Heart right ventricle (tissue), 16 donors: ENCODE results near the gene LINGO1. TPM values are rescaled to one million over a fixed set of nuclear protein-coding genes. Genes with fewer than 3 reads are reported as not detected.

Experiments used
- ATAC-seq, 8 donors: fragments of 200-7000 bp; cut with Tn5 transposase; one replicate each; pipeline ENCODE4 v1.9.1; 2020; ENCODE audit warnings: mild to moderate bottlenecking in 8 of 8, moderate library complexity in 8 of 8, moderate number of reproducible peaks in 1 of 8
- DNase-seq, 2 donors: peaks; one replicate each; pipeline ENCODE4 v3.0.0-alpha.2; 2020
- H3K27ac ChIP-seq, 10 donors: fragments of 200-600 bp; sonication (generic) in 2 of 10; one replicate each; pipeline versions ENCODE4 v1.5.0 to v1.8.0; 2020 to 2022; ENCODE audit warnings: mild to moderate bottlenecking in 3 of 10
- H3K27me3 ChIP-seq, 7 donors: fragments of 200-600 bp; one replicate each; pipeline ENCODE4 v1.8.0; 2021 to 2022; ENCODE audit warnings: mild to moderate bottlenecking in 2 of 7
- H3K36me3 ChIP-seq, 9 donors: fragments of 200-600 bp; sonication (generic) in 1 of 9; one replicate each; pipeline versions ENCODE4 v1.5.0 to v1.8.0; 2020 to 2022; ENCODE audit warnings: mild to moderate bottlenecking in 2 of 9
- H3K4me1 ChIP-seq, 9 donors: fragments of 200-600 bp; sonication (generic) in 1 of 9; one replicate each; pipeline versions ENCODE4 v1.5.0 to v1.8.0; 2020 to 2022; ENCODE audit warnings: mild to moderate bottlenecking in 4 of 9
- H3K4me3 ChIP-seq, 10 donors: fragments of 200-600 bp; sonication (generic) in 2 of 10; one replicate each; pipeline versions ENCODE4 v1.5.0 to v1.8.0; 2020 to 2022; ENCODE audit warnings: mild to moderate bottlenecking in 7 of 10, moderate library complexity in 2 of 10
- H3K9me3 ChIP-seq, 11 donors: fragments of 200-600 bp in 10 of 11; sonication (generic) in 2 of 11; one replicate each; pipeline versions ENCODE4 v1.5.0 to v1.8.0; 2013 to 2022; ENCODE audit warnings: mild to moderate bottlenecking in 2 of 11, control low read depth in 1 of 11, moderate library complexity in 1 of 11
- CTCF ChIP-seq, 9 donors: fragments of 200-600 bp; sonication (generic) in 2 of 9; IDR thresholded peaks; one replicate each; pipeline versions ENCODE4 v1.5.0 to v1.8.0; 2021 to 2022; ENCODE audit warnings: antibody characterized with exemption in 9 of 9, mild to moderate bottlenecking in 5 of 9, moderate library complexity in 1 of 9
- WGBS, 2 donors: extraction: QIAGEN DNeasy Blood & Tissue Kit; methylation state at CpG; one replicate each; pipeline ENCODE4 v1.1.7; 2013; ENCODE audit warnings: inconsistent platforms in 1 of 2; 5-methylcytosine and 5-hydroxymethylcytosine counted together
- intact Hi-C, 10 donors: fragments of 100-400 bp; cut with DNase I; formaldehyde crosslinking; loops; one replicate each; pipeline versions ENCODE4 v1.11.1 to v1.14.2; 2022
- polyA plus RNA-seq, 2 donors: library from polyadenylated mRNA; stranded (reverse); fragments of 200-250 nt; gene quantifications; one replicate each; pipeline ENCODE4 v1.2.3, GENCODE V29; 2013
- total RNA-seq, 10 donors: library from RNA; stranded (reverse); fragmentation: NEBNext Ultra II Directional in 3 of 10; extraction: Animal tissue kit (Norgen Biotek cat#: 25700) in 3 of 10; gene quantifications; one replicate each; pipeline versions ENCODE4 v1.2.1 to v1.2.4, GENCODE V29; 2021 to 2023
- donor health status: Arrhythmogenic right ventricular cardiomyopathy.
- donor health status: ischemic (EF 13 %, LVEDD 7.1; RV severe dilation, severe dysfunction).
- donor health status: healthy with polysubstance abuse.
- donor health status: DM: no; HTN: yes; CAD: no.
- donor health status: DM: no; HTN: no; CAD: no.
- donor health status: ischemic (EF 25% LVEDD 6.9; RV normal size, moderate dysfunction).
- donor health status: ischemic (EF 25% LVEDD 5.7; RV mildly dilated, moderate dysfunction).
- donor health status: healthy.
- donor health status: DM: yes; HTN: yes; CAD: no.
- donor health status: Ischemic cardiomyopathy.
- donor health status: ischemic (EF 35%, LVEDD 5.7; RV mildly dilated, moderate dysfunction).
- donor health status: nonischemic (EF 11% LVEDD 7.7; RV severe dilation, severe dysfunction).
- donor health status: DM: yes; HTN: yes; CAD: no.
- donor health status: PGD.
- donor health status: ischemic (EF 29% LVEDD 5.4; RV normal size, mild dysfunction).
- donor health status: nonischemic (EF 23%, LVEDD 6.1; RV moderate dilation, normal function).

The LINGO1 gene
- total and polyA plus RNA-seq, 12 donors: 0.70 to 2.7 (median 1.3) TPM

GRCh38 chr15:77597804-77598453 is 34.8 kb downstream of the LINGO1 start:
- Histone ChIP-seq H3K4me1 (peaks cover 0 to 8% (median 0%) of the 10 kb centered on the region in 9 donors), H3K27ac (no peak overlapping the region), H3K4me3 (no peak overlapping the region), H3K36me3 (no peaks in the 10 kb centered on the region), H3K27me3 (no peaks in the 10 kb centered on the region), H3K9me3 (no peaks in the 10 kb centered on the region)
- peak in 1 of 8 donors; percentile 35 for ATAC-seq
- intact Hi-C loops: no loop called here
- 88 to 90% methylated on average over 9 of the region's 9 CpGs for WGBS, 2 donors
- DNase-seq: no peak
- no peak for TF ChIP-seq CTCF (IDR thresholded peaks at IDR 0.05)

- intact Hi-C loops: no loop called here
- Histone ChIP-seq H3K4me3 (no peak overlapping the region), H3K27ac (no peak overlapping the region), H3K36me3 (no peaks in the 10 kb centered on the region), H3K27me3 (no peaks in the 10 kb centered on the region), H3K9me3 (no peaks in the 10 kb centered on the region), H3K4me1 (peaks cover 0 to 8% (median 0%) of the 10 kb centered on the region in 9 donors)
- no peak for DNase-seq
- ATAC-seq: no peak
- TF ChIP-seq CTCF (IDR thresholded peaks at IDR 0.05): no peak
- WGBS, 2 donors: 97% methylated on average over 15 of the region's 15 CpGs
Observed at GRCh38 chr15:77596821-77597803, 35.6 kb downstream of the LINGO1 start.

- intact Hi-C loops: no loop called here
- H3K4me3 ChIP-seq: no peak overlapping the region
- no peaks in the 10 kb centered on the region for H3K36me3 ChIP-seq
- ATAC-seq (no peak), DNase-seq (no peak)
- peaks cover 0 to 8% (median 0%) of the 10 kb centered on the region in 9 donors for H3K4me1 ChIP-seq
- 82 to 87% methylated on average over 5 of the region's 5 CpGs for WGBS, 2 donors
- no peaks in the 10 kb centered on the region for H3K9me3 ChIP-seq
- TF ChIP-seq CTCF (IDR thresholded peaks at IDR 0.05): no peak
- no peak overlapping the region for H3K27ac ChIP-seq
- H3K27me3 ChIP-seq: no peaks in the 10 kb centered on the region
Observed at GRCh38 chr15:77595231-77595630, 37.5 kb downstream of the LINGO1 start.

GRCh38 chr15:77592758-77593157 is 40.0 kb downstream of the LINGO1 start:
- no peak for DNase-seq
- H3K27ac ChIP-seq: no peak overlapping the region

More at GRCh38 chr15:77592758-77593157, 40.0 kb downstream of the LINGO1 start:
- ATAC-seq: no peak
- Histone ChIP-seq H3K27me3 (no peaks in the 10 kb centered on the region), H3K36me3 (no peaks in the 10 kb centered on the region), H3K9me3 (no peaks in the 10 kb centered on the region), H3K4me1 (no peaks in the 10 kb centered on the region), H3K4me3 (no peak overlapping the region)
- intact Hi-C loops: no loop called here
- no peak for TF ChIP-seq CTCF (IDR thresholded peaks at IDR 0.05)
- WGBS, 2 donors: 63 to 64% methylated on average over 3 of the region's 3 CpGs
